Measurements from ENCODE around the gene GOLGA8N.
"Not testable (repeated sequence)": the region's sequence is repeated elsewhere in the genome, so short reads cannot be mapped to it uniquely, and the experiment has no call there.

The GOLGA8N gene

DNA sequence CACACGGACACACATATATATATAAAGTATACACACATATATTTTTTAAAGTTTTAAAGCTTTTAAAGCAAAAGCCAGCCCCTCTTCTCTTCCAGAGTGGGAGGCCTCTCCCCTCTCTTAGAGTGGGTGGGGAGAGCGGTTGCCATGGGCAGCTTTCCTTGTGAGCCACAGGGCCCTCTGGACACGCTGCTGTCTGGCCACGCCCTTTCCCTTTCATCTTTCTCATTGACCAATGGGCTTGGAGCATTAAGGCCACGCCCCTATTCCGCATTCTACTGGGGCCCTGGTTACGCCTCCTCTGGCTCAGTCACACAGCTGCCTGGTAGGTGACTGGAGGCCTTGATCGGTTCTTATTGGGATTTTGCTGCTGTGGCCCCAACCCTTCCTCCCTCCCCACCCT is at the start of gene GOLGA8N:
GOLGA8N (plus strand) TSS at position 306 of the 400 bp plus-strand sequence.
- DNase-seq (ENCODE audit: low read depth): not testable (repeated sequence)

DNA sequence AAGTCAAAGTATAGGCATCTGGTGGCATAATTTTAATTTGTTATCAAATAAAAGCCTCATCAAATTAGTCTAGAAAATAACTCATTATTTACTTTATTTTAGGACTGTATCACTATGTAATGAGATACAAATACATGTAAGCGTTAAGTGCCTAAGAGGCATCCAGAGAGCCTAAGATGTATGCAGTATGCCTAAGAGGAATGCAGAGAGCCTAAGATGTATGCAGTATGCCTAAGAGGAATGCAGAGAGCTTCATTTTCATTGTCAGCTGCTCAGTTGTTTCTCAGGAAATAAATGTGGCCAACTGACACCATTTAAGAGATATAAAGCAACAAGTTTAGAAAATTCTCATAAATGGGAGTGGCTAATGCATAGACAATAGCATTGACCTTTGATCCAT is 49.8 kb upstream of the GOLGA8N start:
- DNase-seq (ENCODE audit: low read depth): not testable (repeated sequence)

DNA sequence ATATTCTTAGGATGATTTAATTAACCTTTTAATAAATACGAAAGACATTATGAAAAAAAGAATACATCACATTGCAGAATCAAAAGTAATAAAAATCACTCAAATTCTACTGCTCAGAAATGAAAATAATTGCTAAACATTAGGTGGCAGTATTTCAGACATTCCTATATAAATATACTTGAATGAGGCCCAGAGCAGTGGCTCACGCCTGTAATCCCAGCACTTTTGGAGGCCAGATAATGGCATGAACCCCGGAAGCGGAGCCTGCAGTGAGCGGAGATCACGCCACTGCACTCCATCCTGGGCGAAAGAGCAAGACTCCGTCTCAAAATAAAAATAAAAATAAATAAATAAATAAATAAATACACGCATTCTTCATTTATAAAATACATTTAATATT is 48.1 kb upstream of the GOLGA8N start:
- DNase-seq (ENCODE audit: low read depth): not testable (repeated sequence)

DNA sequence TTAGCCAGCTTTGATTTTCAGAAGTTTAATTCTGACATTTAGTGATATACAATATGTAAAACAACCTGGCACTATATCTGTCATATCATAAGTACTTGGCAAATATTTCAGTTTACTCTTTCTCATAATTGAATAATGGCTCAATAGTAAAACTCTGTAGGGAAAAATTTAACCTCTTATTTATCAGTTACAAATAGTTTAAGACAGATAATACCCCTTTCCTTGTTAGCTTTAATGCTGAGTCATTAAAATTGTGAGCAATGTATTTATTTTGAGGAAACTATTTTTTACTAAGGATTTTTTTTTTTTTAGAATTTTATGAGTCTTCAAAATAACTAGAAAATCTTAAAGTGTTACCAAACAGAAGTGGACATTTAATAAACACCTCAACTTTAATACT is 38.7 kb upstream of the GOLGA8N start:
- not testable (repeated sequence) for DNase-seq (ENCODE audit: low read depth)

DNA sequence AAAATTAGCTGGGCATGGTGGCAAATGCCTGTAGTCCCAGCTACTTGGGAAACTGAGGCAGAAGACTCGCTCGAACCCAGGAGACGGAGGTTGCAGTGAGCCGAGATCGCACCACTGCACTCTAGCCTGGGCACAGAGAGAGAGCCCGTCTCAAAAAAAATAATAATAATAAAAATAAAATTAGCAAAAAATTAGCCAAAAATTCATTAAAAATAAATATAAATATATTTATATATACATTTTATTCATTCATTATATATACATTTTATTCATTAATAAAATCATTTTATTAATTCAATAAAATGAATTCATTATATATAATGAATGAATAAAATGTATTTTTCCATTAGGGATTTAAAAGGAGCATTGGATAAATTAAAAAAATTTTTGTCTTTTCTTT is 31.1 kb upstream of the GOLGA8N start:
- DNase-seq (ENCODE audit: low read depth): not testable (repeated sequence)

DNA sequence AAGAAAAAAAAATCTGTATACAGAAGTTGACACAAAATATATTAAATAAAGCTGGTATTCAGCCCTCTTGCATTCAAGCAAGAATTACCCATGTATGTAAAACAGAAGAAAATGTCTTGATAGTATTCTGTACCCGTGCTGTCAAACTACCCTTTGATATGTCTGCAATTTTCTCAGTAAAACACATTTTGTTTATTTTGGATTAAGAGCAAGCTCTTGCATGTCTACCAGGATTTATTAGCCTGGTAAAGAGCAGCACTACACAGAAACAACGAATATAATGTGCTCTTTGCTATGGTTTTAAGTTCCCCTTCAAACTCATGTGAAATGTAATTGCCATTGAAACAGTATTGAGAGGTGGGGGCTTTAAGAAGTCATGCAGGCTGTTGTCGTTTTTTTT is 24.3 kb upstream of the GOLGA8N start:
- DNase-seq (ENCODE audit: low read depth): not testable (repeated sequence)

DNA sequence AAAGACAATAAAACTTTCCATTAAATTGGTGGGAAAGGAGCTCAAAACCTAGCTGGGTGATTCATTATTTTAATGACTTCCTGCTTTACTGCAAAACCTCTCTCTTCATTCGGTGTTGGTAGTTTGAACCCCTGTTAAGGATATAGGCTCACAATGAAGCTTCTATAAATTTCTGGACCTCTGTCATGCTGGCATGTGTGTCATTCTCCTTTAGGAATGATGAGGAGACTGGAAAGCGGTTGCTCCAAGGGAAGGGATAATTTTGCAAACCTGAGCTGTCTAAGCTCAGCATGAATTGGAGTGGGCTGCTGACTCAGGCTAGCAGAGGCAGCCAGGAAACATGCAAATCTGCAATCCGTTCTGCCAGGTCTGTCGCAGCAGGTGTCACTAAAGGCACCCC is 14.8 kb upstream of the GOLGA8N start:
- not testable (repeated sequence) for DNase-seq (ENCODE audit: low read depth)

DNA sequence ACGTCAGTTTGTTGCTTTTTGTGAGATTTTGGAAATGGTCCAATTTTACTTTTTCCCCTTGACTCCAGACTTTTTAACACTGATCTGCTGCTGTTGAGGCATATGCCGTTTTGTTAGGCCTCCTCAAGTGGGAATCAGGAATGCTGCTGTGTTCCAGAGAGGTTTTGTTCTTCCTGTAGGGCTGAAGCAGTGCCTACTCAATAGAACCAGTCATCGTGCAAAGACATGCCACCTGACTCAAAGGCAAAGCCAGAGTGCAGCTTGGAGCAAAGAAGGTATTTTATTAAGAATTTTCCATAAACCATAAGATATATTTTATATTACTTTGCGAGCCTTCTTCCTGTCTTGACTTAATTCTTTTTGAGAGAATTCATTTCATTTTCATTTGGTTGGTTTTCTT is 7.4 kb upstream of the GOLGA8N start:
- not testable (repeated sequence) for DNase-seq (ENCODE audit: low read depth)

DNA sequence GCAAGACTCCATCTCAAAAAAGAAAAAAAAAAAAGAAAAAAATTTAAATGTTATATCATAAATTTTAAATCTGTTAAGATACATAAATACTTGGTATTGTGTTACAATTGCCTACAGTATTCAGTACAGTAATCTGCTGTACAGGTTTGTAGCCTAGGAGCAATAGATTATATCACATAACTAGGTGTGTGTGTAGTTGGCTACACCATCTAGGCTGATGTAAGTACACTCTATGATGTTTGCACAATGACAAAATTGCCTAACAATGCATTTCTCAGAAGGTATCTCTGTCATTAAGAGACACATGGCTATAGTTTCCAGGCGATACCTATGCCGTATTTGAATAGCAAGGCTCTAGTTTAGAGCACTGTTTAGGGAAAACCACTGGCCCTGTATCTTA is 16.3 kb downstream of the GOLGA8N start:
- DNase-seq (ENCODE audit: low read depth): not testable (repeated sequence)

DNA sequence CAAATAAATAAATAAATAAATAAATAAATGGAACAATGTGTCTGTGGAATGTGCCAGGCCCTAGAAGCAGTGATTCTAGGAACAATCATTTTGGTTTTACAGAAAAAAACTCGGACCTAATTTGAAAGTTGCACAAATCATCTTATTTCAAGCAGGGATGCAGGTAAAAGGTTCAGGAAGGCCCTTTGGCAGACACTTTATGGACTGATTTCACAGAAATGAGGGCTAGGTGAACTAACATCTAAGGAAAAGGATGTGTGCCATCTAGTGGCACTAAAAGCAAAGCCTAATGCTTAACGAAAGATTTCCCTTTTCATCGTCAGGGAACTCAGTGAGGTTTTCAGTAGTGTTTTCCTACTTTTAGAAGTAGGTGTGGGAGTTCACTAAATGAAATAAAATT is 17.5 kb downstream of the GOLGA8N start:
- DNase-seq (ENCODE audit: low read depth): not testable (repeated sequence)

DNA sequence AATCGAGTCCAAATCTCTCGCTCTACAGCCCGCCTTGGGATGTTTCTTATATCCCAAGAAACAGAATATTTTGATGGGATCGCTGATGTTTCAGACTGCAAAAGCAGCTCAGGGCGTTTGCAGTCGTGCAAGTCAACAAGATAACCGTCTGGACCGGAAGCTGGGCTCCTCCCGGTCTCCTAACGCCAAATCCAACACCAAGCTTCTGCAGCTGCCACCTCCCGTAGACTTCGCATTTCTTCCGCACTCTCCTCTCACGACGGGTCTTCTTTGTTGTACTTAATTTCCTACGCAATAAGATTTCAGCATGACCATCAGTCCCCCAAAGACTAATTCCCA is 21.4 kb downstream of the GOLGA8N start:
- not testable (repeated sequence) for DNase-seq (ENCODE audit: low read depth)

DNA sequence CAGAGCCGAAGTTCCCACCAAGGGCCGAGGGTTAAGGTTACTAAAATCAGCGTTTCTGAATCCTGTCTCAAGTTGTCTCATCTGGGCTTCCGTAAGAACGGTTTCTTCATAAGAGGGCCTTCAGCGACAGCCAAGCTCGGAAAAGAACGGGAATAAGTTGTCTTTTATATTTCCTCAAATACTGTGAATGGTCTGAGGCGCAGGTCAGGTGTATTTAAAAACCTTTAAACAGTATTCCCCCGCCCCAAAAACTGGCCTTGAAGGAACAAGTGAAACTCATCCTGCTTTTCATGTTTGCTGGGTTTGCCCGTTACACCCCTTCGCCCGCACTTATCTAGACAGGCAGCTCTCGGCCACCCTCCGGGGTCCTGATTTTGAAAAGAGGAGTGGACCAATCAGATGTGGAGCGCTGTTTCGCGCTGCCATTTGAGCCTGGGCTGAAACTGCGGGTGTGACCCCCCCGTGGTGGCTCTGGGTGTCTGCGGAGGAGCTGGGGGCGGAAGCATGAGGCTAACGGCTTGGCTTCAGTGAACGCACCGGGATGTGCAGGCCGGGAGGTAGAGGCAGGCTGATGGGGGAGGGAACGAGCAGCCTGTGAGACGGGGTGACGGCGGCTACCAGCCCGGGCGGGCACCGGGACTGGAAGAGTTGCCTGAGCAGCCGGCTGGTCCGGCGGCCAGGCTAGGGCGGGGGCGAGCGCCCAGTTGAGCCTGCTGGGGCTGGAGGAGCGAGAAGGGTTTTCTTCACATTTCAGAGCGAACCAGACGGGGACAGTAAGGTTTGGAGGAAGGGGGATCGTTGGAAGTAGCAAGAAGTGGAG is 22.0 kb downstream of the GOLGA8N start, which contains the start of gene ARHGAP11A:
ARHGAP11A (plus strand) TSS at position 454 of the 820 bp plus-strand sequence. CDS start 708 bp downstream, outside the sequence.
- DNase-seq (ENCODE audit: low read depth): peak; percentile 80

DNA sequence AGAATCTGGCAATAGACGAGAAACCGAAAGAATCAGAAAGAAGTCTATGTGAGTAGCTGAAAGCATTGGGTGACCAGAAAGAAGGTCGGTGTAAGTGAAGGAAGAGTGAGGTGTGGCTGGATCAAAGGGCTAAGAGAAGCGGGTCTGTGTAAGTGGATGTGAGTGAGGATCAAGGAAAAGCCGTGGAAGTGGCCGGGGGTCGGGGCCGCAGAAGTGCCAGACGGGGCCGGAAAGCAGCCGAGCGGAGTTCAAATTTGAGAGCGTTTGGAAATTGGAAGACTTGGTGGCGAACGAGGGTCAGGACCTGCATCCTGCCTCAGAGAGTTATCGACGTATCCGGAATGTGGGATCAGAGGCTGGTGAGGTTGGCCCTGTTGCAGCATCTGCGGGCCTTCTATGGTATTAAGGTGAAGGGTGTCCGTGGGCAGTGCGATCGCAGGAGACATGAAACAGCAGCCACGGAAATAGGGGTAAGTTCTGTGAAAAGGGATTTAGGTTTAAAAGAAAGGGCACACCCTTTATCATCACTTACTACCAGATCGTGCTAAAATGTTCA is 22.7 kb downstream of the GOLGA8N start:
- DNase-seq (ENCODE audit: low read depth): not testable (repeated sequence)

DNA sequence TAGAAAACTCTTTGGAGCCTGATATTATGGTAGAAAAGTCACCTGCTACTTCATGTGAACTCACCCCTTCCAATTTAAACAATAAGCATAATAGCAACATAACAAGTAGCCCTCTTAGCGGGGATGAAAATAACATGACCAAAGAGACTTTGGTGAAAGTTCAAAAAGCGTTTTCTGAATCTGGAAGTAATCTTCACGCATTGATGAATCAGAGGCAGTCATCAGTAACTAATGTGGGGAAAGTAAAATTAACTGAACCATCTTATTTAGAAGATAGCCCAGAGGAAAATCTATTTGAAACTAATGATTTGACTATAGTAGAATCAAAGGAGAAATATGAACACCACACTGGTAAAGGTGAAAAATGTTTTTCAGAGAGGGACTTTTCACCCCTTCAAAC is 43.2 kb downstream of the GOLGA8N start:
- no peak for DNase-seq (ENCODE audit: low read depth)

DNA sequence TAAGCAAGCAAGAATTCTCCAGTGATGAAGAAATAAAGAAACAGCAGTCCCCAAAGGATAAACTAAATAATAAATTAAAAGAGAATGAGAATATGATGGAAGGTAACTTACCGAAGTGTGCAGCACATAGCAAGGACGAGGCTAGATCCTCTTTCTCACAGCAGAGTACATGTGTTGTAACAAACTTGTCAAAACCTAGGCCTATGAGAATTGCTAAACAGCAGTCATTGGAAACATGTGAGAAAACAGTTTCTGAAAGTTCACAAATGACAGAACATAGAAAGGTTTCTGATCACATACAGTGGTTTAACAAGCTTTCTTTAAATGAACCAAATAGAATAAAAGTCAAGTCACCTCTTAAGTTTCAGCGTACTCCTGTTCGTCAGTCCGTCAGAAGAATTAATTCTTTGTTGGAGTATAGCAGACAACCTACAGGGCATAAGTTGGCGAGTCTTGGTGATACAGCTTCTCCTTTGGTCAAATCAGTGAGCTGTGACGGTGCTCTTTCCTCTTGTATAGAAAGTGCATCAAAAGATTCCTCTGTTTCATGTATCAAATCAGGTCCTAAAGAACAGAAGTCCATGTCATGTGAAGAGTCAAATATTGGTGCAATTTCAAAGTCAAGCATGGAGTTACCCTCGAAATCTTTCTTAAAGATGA is 43.8 kb downstream of the GOLGA8N start:
- no peak for DNase-seq (ENCODE audit: low read depth)

DNA sequence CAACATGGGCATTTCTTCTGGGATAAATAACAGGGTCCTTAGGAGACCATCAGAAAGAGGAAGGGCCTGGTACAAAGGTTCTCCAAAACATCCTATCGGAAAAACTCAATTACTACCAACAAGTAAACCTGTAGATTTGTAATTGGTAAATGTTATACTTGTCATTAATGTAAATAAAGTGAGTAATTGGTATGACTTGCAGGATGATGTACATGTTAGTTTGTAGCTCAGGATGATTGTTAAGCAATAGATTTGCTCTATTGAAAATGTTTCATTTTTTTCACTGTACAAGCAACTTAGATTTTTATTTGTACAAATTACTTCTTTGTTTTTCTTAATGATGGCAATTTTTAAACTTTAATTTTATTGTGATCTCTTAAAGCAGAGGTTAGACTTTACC is 44.4 kb downstream of the GOLGA8N start:
- no peak for DNase-seq (ENCODE audit: low read depth)

DNA sequence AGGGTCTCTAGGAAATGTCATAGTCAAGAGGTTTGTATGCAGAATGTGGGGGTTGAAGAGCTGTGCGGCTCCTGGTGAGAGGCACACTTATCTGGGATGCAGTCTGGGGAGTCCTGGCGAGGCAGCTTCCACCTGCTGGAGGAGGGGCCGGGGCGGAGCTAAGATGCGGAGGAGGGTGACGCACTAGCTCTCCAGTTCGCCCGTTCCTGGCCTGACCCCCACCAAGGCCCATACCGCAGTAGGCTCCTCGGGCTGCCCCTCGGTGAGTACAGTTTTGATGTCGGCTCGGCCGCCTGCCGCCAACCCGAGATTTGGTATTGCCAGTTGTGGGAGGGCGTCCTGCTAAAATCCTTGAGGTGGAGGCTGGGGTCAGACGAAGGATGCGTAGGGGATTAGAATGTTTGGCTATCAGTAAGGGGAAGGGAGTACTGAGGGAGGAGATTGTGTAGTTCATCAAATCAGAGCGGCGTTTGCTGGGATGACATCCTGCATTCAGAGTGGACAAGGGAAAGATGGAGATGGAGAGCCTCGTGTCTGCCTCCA is 48.3 kb downstream of the GOLGA8N start, which contains the start of gene SCG5:
SCG5 (plus strand) TSS at position 194 of the 543 bp plus-strand sequence. CDS start 1,883 bp downstream, outside the sequence.
- no peak for DNase-seq (ENCODE audit: low read depth)

DNA sequence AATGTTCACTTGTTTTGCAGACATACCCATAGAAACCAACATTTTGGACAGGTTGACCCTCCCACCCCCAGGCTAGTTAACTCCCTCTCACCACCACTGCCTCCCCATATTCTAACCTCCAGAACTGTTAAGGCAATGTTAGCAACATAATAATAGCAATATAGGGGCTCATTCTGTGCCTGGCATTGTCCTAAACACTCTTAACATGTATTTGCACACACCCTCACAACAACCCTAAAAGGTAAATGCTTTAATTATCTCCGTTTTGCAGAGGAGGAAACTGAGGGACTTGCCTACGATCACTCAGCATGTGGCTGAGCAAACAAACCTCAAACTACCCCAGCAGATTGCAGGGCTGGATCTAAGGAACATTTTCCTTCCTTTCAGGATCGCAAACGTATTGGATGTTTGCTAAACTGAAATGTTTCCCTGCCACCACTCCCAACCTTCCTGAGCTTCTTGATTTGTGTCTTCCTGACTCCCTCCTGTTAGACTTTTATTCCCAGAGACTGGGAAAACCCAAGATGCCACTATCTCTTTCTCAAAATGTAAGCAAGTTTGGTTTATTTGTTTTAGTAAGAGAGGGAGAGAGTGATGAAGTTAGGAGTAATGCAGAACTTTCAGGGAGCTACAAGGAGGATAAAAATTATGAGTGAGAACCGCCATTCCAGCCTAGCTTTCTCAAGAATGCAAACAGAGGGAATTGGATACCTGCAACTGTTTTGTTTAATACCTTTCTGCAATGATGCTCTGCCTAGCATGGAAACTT is 49.6 kb downstream of the GOLGA8N start:
- DNase-seq (ENCODE audit: low read depth): no peak

DNA sequence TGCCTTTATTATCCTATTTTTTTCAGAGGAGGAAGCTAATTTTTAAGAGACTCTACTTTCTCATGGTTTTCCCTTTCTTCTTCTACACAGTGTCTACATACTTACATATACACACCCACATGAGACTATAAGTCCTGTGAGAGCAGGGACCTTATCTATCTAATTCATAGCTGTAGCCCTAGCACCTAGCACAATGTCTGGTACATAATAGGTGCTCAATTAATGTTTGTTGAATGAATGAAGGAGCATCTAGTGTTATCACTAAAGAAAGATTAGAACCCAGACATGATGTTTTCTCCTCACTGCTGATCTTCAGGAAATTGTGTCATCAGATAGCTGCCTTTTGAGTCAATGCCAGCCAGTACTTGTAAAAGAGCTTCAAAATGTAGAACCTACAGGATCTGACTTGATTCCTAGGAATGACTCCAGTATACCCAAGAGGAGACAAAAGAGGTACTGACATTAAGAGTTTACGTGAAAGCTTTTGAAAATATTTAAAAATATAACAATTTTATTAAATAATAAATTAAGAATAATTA is 50.7 kb downstream of the GOLGA8N start:
- DNase-seq (ENCODE audit: low read depth): no peak

DNA sequence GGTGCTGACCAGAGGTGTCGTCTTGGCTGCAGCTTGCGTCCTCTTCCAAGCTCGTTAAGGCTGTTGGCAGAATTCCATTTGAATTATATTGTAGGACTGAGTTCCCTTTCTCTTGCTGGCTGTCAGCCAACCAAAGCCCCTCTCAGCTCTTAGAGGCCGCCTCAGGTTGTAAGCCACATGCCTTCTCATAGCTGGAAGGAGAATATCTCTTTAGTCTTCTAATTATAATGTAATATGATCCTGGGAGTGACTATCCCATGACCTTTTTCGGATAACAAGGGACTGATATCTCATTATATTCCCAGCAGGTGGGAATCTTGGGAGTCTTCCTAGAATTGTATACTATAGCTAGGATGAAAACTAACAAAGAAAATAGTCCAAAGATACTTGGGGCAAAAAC is 53.0 kb downstream of the GOLGA8N start:
- no peak for DNase-seq (ENCODE audit: low read depth)

DNA sequence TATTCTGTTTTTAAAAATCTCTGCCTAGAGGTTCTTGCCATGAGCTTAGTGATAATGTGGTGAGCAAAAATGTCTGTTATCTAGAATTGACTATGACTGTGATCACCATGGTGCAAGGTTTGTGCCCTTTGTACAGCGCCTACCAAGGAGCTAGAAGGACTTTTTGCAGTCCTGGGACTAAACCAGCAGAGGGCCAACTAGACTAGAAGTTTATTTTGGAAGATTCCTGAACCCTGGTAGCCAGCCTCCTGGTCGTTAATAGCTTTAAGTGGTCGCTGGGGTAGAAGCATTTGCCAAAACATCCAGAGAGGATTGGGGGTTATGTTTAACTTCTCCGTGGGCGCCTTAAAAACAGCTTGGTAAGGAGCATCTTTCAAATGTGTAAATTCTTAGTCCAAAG is 56.1 kb downstream of the GOLGA8N start:
- no peak for DNase-seq (ENCODE audit: low read depth)

All from activated T-cell treated with anti-CD3 and anti-CD28 coated beads for 48 hours (primary cell).